Stimulated activated CD4-positive, alpha-beta T cell treated with anti-CD3 and anti-CD28 coated beads, Interleukin-12 subunit alpha, Interleukin-12 subunit beta, amount 100 ng/mL, for 4 hours (primary cell): Measurements from ENCODE around the gene AMBRA1.

Experiments used
- DNase-seq: peaks from one replicate; pipeline ENCODE4 v3.0.0-alpha.2; 2020

The AMBRA1 gene

DNA sequence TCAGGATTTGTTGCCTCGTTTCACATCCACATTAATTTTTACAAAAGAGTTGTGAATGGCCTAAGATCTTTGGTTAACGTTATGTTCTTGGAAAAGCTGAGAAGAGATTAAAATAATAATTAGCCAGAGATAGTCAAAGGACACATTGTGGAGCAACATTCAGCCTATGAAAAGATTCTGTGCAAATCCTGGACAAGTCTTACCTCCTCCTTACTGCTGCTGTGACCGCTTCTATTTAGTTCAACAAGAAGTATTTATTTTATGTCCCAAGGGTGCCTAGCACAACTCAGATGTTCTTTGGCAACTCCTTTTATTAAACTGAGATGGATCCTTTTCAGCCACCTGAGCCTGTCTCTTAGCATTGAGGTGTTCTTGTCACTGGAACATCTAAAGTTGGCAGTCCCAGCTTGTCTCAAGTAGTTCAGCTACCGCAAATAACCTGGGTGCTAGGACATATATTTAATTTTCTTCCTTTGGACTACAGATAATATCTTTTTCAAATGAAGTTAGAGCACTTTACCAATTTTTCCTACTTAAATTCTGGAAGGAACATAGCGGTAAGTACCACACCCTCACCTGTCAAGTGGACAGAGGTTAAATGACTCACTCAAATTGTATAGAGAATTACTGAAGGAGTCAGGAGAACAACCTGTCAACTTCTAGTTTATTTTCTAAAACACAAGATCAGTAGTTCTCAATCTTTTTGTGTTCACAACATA is 121.7 kb downstream of the AMBRA1 start:
- DNase-seq, result no peak

DNA sequence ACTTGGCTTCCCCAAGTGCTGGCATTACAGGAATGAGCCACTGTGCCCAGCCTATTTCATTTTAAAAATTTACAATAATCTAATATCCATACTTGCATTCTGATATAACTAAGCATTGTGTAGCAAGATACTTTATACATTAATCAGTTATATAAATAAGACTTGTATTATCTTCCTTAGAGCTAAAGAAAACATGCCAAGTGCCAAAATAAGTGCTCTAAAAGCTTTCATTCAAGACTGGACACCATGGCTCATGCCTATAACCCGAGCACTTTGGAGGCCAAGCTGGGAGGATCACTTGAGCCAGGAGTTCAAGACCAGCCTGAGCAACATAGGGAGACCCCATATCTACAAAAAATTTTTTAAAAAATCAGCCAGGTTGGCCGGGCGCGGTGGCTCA is 123.9 kb downstream of the AMBRA1 start:
- DNase-seq, result no peak

DNA sequence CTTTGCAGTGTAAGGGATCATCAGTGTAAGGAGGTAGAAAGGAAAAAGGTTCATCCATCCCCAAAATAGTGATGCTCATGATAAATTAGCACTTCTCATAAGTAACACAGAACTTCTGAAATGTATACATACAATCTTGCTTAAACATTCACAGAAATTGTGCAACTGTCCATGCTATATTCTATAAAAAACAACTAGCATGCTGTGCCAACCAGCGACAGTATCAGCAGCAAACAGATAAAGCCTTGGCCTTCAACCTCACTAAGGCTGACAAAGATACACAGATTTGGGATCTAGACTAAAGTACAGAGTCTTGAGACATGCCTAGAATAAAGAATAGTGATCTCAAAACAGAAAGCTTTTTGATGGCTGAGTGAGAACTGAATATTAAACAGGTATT is 128.1 kb downstream of the AMBRA1 start:
- no peak for DNase-seq

DNA sequence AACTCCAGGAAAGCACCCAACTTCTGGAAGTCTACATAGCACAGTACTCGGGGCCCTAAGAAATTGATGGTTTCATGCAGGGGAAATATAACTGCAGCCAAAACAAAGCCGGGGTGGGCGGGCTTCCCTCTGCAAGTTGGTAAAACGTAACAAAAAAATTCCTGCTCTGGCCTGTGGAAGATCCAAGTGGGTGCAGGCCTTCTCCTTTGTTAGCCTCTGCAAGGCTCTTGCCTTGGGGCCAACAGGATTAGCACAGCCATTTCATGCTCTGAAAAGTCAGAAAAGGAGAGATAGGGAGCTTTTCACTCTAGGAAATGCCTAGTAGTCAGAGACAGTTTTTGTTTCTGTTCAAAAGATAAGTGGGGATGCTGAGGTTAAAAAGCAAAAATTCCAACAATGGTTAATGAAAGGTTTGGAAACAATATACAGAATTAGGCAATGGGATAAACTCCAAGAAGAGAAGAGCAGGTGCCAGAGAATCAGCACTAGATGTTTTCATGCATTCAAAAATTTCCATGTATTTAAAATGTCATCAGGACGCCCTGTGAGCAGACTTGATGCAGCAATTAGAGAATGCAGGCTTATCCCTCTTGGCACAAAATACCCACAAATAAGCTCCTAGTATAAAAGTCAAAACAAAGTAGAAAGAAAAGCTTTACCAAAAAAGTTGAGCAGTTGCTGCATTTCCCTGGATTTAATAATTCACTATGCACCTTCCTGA is 130.0 kb downstream of the AMBRA1 start:
- DNase-seq, result no peak

DNA sequence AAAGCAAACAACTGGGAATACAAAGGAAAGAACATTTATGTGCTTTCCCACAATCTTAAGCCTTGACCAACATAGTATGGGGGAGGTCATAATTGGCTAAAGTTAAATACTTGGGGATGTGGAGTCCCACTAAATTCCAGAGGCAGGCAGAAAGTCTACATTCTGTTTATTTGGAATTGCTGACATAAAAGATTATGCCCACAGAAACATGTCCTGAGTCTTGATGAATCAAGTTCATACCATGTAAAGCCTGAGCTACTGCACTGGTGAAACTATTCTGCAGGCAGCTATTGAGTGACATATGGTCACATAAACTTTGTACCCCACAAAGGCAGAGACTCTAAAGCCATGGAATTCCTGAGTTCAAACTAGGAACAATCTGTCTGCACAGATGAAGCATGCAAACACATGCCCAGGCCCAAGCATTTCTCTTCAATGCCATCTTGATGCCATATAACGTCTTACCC is 132.3 kb downstream of the AMBRA1 start:
- DNase-seq, result no peak

DNA sequence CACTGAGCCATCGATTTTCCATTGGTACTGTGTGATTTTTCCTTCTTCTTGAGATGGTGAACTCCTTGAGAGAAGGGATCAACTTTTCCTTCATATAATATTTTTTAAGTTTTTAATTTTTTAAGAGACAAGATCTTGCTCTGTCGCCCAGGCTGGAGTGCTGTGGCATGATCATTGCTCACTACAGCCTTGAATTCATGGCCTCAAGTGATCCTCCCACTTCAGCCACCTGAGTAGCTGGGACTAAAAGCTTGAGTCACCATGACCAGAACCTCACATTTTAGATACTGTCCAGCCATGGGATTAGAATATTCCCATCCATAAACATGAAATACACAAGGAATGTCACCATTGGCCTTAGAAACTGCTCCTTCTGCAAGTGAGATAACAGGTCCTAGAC is 135.3 kb downstream of the AMBRA1 start:
- DNase-seq, result no peak

DNA sequence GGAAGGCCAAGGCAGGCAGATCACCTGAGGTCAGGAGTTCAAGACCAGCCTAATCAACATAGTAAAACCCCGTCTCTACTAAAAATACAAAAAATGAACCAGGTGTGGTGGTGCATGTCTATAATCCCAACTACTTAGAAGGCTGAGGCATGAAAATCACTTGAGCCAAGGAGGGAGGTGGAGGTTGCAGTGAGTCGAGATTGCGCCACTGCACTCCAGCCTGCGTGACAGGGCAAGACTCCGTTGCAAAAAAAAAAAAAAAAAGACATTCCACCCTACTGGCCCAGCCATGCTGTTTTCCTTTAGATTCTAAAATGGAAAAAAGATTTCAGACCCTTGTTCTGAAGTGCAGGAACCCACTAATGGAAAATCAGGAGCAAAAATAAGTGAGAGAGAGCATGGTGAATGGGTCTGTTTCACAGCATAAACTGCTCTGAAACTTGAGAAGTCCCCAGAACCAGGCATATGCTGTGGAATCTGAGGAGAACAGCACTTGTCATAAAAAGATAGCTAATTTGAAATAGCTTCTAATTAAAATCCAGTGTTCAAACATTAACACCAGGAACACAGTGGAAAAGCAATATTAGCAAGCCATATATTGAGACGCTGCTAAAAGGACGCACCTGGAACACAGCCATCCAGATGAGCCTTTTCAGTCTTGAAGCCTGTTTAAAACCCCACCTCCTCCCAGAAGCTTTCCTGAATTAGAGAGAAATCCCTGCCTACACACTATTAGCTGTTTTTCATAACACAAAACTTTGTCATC is 136.0 kb downstream of the AMBRA1 start:
- DNase-seq, result no peak

DNA sequence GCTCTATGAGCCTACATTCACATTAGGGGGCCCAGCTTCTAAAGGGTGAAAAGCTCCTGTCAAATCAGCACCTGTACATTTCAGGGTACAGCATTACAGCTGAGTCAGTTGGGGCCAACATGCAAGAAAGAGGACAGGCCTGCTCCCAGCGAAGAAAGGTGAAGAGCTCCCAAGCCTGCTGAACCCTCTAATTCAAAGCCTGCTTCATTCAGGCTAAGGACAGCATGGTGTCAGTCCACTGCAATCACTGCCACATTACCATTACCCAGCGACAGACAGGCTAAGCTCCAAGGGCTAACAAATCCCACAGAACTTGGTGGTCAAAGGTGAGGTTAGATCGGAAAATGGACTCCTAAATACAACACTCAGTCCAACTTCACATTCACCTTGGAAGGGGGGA is 136.8 kb downstream of the AMBRA1 start:
- DNase-seq, result no peak

DNA sequence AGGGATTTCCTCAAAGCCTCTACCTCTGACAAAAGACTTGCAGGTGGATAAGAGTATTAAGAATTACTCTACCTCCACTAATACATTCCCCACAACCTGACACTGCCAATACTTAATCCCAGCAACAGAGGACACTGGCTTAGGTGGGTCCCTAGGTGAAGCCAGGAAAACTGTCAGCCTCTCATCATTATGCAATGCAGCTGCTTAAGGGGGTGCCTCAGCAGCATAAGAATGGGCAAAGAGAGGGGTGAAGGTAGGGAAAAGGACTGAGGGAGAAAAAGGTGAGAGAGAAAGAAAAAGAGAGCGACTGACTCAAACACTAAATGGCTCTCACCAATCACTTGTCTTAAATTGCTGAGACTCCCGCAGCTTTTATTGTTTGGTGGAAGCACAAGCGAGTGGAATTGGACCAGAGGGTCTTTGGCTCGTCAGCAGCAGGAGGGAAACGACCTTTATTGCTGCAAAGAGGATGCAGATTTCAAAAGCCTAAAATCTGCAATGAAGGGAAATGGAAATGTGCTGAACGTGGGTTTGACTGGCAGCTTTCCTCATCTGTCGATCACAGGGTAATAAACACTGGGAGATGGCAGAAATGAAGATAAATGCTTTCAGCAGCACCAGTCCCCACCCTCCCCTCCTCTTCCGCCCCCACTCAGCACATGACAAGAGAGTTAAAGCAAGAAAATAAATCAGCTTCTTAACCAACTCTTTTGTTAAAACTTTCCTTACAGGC is 137.4 kb downstream of the AMBRA1 start:
- DNase-seq, result no peak

DNA sequence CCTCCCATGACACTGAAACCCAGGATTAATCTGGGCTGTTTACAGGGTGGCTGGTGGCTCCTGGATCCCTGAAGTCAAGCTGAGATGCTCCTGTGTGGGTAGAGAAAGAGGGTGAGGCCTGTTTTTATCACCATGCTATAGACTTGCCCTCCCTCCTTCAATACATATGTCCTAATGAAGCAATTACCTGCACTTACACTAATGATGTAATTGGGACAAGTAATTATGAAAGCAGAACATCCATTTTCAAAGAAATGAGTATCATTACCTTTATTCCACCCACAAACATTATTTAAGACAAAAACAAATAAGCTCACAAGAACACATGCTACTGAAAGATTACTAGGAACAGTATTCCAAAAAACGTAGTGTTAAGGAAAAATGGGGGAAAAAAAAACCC is 138.0 kb downstream of the AMBRA1 start:
- no peak for DNase-seq

DNA sequence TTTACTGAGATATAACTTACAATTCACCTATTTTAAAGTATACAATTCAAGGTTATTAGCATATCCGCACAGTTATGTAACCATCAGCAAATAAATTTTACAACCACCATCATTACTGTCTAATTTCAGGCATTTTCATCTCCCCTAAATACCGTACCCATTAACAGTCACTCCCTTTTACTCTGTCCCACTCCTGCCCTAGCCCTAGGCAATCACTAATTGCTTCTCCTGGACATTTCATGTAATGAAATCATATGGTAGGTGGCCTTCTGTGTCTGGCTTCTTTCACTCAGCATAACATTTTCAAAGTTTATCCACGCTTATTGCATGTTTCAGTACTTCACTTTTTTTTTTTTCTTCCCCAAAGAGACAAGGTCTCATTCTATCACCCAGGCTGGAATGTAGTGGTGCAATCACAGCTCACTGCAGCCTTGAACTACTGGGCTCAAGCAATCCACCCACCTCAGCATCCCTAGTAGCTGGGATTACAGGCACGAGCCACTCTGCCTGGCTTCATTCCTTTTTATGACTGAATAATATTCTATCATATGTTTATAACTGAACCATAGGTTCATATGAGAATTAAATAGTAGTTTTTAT is 140.8 kb downstream of the AMBRA1 start:
- no peak for DNase-seq

DNA sequence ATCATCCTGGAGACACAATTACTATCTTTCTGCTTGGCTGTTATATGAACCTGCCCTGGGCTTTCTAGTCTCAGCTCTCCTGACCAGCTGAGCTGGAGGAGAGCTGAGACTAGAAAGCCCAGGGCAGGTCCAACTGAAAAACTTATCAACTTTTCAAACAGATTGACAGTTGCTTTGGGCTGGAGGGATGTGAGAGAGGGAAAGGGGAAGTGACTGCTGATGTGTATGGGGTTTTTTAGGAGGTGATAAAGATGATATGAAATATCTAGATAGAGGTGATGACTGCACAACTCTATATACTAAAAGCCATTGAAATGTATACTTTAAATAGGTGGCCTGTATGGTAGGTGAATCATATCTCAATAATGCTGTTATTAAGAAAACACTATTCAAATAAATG is 142.1 kb downstream of the AMBRA1 start:
- no peak for DNase-seq

DNA sequence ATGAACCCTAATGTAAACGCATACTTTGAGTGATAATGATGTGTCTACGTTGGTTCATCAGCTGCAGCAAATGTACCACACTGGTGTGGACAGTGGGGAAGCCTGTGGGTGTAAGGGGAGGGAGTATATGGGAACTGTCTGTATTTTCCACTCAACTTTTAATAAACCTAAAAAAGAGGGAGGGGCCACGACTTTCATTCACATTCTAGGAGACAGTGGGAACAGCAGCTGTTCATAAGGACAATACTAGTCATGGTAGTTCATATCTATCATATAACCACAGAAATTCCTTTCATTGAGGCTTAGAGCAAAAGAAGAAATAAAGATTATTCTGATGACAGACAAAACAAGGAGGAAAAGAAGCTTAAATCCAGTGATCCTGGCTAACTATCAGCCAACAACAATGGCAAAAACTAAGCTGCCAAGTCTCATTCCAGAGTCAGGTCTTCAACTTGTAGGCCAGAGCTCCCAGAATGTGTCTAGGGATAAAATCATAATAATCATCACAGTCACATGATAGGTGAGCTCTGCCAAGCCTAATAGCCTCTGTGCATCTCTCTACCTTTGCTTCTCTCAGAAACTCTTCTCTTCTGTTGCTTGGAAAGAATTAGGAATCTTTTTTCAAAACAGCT is 142.9 kb downstream of the AMBRA1 start:
- no peak for DNase-seq

DNA sequence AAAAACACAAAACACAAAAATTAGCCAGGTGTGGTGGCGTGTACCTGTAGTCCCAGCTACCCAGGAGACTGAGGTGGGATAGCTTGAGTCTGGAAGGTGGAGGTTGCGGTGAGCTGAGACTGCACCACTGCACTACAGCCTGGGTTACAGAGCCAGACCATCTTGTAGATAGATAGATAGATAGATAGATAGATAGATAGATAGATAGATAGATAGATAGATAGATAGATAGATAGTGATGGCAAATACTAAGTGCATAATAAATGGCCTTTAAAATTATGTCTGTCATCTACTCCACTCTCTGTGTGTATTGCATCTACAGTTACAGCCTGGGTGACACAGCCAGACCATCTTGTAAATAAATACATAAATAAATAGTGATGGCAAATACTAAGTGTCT is 146.3 kb downstream of the AMBRA1 start:
- no peak for DNase-seq

DNA sequence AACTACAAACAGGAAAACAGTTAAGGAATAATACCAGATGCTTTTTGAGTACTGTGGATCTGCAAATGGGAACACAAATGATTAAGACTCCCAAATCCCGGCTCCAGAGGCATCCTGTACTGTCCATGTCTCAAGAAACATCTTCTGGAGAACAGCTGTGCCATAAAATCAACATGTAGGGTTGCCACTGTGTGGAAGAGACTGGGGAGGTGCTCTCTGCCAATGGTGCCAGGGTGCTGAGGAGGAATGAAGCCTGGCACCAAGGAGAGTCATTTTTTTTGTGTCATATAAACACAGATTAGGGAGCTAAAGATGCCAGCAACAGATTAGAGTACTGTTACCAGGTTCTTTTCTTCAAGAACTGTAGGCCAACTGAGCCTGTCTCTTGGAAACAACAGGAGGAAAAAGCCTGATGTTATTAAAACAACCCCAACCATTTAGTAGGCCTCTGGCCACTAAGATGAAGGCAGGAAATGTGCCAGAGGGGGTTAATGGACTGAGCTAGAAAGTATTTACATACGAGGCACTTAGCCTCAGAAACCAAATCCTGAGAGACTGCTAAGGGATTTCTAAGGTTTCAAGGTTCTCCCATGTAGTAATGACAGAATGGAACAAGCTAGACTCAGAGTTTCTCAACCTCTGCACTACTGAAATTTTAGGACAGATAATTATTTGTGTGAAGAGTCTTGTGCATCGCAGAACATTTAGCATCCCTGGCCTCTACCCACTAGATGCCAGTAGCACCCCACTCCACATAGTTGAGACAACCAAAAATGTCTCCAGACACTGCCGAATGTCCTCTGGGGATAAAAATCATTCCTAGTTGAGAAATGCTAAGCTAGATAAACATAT is 147.7 kb downstream of the AMBRA1 start:
- no peak for DNase-seq

DNA sequence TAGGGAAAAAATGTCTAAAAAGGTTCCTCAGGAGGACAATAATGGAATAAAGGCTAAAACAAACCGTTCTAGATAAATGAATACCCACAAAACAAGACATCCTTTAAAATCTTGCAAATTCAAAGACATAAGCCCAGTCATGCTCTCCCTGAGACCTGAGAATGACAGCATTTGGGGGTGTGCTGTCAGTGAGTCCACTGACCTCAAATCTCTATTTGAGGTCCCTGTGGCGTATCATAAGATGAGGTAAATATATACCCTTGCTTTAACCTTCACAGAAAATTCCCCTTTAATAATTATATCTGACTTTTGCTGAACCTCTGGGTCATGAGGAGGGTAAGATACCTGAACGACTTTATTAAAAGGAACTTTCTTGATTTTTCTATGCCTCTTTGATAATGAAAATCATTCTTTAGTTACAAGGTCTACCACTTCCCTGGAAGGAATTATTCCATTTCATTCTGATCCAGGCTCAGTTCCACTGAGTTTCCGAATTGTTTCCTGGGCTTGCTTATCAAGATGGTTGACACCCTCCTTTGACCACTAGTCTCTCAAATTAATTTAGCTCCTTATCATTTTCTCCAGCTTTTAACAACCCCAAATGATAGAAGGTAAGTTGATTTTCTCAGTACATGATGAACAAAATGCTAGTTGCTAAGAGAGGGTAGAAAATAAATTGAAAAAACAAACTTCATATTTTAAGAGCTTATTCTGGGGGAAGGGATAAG is 148.5 kb downstream of the AMBRA1 start:
- no peak for DNase-seq

DNA sequence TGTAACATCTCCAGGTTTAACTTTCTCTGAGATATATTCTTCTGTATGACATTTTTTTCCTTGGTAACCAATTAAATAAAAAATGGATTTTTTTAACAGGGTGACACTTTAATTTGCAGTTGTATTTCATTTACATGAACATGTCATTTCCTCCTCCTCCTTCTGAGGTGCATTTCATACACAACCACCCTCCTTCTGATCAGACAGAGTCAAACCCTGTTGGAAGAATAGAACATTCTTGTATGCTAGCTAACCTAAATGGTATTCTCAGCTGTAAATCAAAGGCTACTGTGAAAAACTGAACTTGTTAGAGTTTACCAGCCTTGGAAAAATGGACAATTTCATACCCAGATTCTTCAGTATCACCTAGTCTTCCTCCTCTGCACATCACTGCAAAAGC is 149.5 kb downstream of the AMBRA1 start:
- no peak for DNase-seq

DNA sequence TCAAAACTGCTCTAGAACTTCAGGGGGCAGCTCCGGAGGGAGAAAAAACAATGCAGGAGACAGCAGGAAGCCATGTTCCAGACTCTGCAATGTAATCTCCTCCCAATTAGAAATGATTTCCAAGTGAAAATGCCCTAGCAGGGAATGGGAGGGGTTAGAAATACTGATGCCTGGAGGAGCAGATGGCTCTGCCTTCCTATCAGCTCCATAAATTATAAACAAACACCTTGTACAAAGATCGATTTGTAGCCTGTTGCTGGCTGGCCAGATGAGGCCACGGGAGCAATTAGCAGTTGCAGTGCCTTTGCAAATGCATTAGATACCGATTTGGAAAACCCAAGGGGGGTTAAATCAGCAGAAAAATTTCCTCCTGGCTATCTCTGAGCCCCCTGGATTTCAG is 155.6 kb downstream of the AMBRA1 start:
- no peak for DNase-seq

DNA sequence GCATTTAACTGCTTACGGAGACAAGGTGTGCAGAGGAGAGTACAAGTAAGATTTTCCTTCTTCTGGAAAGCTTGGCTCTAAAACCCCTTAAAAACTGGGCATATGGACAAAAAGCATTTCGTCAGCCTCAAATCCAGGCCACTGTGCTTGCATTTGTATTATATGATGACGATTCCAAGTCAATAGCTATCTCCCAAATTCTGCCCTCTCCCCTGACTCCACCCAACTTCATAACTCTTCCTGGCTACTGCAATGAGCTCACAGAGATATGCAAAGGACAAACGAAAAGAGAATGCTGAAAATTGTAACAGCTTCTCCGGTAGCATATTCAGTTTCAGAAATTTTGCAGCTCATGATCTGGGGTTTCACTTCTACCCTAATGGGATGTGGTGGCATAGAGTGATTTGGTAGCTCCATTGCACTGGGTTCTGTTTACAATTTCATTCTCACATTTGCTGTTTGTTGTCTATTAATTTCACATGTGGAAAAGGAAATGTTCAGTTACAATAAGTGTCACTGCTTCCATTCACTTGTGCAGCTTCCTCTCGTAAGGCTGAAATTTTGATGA is 156.6 kb downstream of the AMBRA1 start:
- no peak for DNase-seq

DNA sequence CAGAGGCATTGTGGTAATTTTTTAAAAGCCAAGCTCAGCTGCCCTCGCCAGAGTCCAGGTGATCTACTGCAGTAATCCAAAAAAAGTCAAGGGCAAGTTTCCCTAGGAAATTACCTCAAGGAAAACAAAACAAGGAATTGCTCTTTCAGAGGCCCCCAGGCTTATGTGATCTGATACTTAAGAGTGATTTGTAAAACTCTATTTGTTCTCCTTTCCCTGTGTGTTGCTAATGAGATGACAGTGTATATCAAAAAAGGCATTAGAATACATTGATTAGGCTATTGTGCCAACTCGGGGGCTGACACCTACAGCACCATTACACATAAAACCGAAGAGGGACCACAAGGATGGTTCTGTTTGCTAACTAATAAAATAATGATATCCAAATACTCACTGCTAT is 157.7 kb downstream of the AMBRA1 start:
- DNase-seq, result no peak
